Left cardiac atrium (tissue), 4 donors: ENCODE measurements around the gene CSDE1. TPM values are rescaled to one million over a fixed set of nuclear protein-coding genes. Genes with fewer than 3 reads are reported as not detected.
A peak's percentile ranks its signal among the peaks of the same experiment; 100 is the strongest.
"Not testable (repeated sequence)": the region's sequence is repeated elsewhere in the genome, so short reads cannot be mapped to it uniquely, and the experiment has no call there.

ENCODE experiments used
- ATAC-seq, 2 donors: fragments of 200-7000 bp; cut with Tn5 transposase; one replicate each; pipeline ENCODE4 v1.9.1; 2020; ENCODE audit warnings: mild to moderate bottlenecking in 2 of 2, moderate library complexity in 2 of 2
- DNase-seq: peaks from one replicate; pipeline ENCODE4 v3.0.0-alpha.2; 2020
- intact Hi-C, 2 donors: fragments of 100-400 bp; cut with DNase I; formaldehyde crosslinking; loops; one replicate each; pipeline versions ENCODE4 v1.14.1 to v1.15.1; 2022 to 2023
- total RNA-seq, 2 donors: library from RNA; stranded (reverse); fragmentation: NEBNext Ultra II Directional; extraction: Animal tissue kit (Norgen Biotek cat#: 25700); gene quantifications; one replicate each; pipeline ENCODE4 v1.2.1, GENCODE V29; 2021
- donor health status: DM: no; HTN: yes; CAD: no.
- donor health status: DM: no; HTN: yes; CAD: no; lungs with severe emphysema.
- donor health status: DM: yes; HTN: yes; CAD: no.
- donor health status: Dilated cardiomyopathy.

CSDE1 gene
- total RNA-seq, 2 donors from 2014 or later: 622 to 652 TPM

DNA sequence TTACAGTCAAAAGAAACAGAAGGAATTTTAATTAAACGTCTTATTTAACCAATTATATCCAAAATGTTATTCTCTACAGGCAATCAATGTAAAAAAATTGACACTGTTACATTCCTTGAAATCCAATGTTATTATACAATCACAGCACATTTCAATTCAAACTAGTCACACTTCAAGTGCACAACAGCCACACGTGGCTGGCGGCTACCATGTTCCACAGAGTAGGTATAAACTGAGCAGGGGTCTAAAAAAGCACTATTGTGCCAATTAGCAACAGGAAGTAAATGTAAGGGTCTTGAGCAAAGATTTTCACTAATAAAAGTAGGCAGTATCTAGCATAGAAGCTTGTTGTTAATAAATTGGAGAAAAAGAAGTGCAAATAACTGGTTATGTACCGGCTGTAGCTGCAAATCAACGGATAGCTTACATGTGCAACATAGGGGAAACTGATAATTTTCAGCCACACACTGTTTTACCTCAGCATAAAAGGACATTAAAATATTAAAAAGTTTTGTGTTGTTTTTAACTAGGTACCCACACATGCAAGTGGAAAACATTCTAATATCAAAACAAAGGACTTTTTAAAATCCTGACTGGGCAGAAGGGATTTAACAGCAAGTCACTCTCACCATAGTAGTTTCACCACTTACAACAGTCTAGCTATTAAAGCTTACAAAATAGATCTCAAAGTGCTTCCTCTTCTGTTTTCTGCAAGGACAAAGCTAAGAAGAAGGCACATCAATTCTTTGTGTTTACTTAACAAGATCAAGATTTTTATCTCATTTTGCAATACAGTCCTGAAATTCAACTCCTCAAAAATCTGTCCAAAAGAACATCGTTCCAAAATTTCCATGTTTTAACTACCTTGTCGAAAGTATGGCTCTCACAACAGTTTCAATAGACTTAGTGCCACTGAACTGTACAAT lies 2.5 kb downstream of the CSDE1 start:
- DNase-seq (no peak), ATAC-seq (no peak)
- intact Hi-C loops: loop anchor here in 1 of 2 donors (10.0 kb wide), 1 partner anchor 170 kb away; the partner anchor contains the start of gene BCAS2

DNA sequence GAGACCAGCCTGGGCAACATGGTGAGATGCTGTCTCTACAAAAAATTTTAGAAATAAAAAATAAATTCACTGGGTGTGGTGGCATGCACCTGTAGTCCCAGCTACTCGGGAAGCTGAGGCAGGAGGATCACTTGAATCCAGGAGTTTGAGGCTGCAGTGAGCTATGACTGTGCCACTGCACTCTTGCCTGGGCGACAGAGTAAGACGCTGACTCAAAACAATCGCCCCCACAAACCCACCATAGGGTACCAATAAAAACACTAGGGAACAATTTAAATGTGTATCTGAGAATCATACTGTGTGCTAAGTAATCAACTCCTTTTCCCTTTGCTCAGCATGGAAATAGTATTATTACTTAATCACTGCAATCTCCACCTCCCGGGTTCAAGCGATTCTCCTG lies 4.1 kb downstream of the CSDE1 start:
- intact Hi-C loops: loop anchor here in 1 of 2 donors (10.0 kb wide), 1 partner anchor 169 kb away; the partner anchor contains the start of gene BCAS2

DNA sequence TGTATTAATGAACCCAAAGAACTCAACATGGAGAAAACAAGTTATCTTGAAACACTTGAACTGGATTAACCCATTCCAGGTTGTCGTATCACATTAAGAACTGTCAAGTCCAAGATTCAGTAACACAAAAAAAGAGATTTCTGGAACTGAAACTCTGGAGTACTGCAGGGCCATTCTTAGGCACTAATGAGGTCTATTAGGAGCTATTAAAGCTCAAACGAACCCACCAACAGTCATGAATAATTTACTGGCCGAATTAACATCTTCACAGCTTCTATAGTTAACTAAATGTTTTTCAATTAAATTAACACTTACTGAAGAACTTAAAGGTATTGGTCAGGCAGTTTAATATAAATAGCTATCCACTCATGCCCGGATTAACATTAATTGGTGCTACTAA lies 4.6 kb downstream of the CSDE1 start:
- intact Hi-C loops: loop anchor here in 1 of 2 donors (10.0 kb wide), 1 partner anchor 168 kb away; the partner anchor contains the start of gene BCAS2
- DNase-seq (no peak), ATAC-seq (no peak)

More for the DNA sequence above, 4.1 kb downstream of the CSDE1 start:
- DNase-seq, ATAC-seq: not testable (repeated sequence)

DNA sequence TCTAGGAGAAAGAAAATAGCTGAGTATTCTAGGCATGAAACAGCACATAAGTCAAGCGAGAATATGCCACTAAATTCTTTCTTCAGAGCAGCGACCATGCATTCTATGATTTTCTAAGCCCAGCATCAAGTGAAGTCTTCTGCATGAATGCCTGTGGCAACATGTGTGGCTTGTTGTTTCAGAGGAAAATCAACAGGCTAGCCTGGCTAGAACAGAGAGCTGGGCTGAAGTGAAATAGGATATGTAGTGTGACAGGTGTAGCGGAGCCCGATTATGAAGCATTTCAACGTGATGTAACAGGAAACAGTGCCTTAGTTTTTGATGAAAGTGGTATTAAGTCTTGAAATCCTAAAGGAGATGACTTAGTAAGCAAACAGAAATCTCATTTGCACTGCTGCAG lies 7.0 kb downstream of the CSDE1 start:
- ATAC-seq: no peak
- DNase-seq: no peak
- intact Hi-C loops: loop anchor here in 1 of 2 donors (10.0 kb wide), 1 partner anchor 166 kb away; the partner anchor contains the start of gene BCAS2

DNA sequence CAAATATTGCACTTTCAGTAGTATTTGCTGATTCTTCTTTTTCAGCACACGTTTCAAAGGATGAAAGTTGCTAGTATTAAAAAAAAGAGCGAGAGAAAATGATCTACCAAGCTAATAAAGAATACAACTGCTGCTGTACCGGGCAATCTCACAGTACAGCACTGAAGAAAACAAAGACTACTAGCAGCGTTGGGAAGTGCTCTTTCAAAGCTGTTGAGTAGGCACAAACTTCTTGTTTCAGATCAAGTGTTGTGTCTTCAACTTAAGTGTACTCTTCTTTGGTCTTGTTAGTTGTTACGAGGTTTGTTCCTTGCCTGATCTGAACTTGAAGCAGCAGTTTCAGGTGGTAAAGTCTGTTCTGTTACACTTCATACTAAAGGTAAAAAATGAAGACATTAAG lies 7.9 kb downstream of the CSDE1 start:
- DNase-seq: no peak
- no peak for ATAC-seq
- intact Hi-C loops: loop anchor here in 1 of 2 donors (10.0 kb wide), 1 partner anchor 165 kb away; the partner anchor contains the start of gene BCAS2

DNA sequence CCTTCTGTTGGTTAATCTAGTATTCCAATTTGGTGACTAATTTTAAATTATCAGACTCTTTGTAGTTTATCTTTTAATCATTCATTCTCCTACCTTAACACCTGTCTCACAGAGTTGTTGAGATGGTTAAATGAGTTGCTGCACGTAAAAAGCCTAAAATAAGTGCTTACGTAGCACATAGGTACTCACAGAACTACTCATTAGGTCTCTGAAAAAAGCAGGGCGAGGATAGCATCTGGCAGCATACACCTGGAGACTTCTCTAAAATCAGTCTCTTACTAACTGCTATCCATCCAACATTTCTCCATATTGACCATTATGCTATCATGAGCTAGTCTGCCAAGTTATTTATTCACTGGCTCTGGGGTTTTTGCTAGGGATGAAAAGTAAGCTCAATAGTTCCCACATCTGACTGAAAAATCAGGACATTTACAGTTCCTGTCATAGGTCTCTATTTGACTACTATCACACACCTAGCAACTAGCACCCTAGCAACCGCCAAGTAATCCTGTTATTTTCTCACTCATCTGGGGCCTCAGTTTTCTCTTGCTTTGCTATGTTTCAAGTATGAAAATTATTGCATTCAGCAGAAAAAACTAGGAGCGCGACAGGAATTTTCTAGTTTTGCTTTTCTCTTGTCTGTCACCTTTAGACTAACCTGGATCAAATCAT lies 11.2 kb downstream of the CSDE1 start:
- DNase-seq (no peak), ATAC-seq (no peak)
- intact Hi-C loops: no loop called here

DNA sequence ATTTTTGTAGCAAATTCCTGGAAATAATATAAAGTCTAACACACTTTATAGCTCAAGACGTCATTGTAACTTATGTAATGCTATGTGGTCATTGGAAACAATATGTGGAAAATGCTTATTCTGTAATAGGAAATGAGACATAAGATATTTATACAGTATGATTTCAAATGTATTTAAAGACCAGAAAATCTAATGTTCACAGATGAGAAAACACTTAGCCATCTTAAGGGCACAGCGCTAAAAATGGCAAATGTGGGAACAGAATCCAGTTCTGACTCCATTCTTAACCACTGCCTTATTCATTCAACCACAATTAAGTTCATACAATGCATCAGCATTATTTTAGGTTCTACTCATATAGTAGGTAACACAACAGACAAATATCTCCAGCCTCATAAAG lies 12.5 kb downstream of the CSDE1 start:
- intact Hi-C loops: no loop called here
- no peak for DNase-seq
- ATAC-seq: no peak

DNA sequence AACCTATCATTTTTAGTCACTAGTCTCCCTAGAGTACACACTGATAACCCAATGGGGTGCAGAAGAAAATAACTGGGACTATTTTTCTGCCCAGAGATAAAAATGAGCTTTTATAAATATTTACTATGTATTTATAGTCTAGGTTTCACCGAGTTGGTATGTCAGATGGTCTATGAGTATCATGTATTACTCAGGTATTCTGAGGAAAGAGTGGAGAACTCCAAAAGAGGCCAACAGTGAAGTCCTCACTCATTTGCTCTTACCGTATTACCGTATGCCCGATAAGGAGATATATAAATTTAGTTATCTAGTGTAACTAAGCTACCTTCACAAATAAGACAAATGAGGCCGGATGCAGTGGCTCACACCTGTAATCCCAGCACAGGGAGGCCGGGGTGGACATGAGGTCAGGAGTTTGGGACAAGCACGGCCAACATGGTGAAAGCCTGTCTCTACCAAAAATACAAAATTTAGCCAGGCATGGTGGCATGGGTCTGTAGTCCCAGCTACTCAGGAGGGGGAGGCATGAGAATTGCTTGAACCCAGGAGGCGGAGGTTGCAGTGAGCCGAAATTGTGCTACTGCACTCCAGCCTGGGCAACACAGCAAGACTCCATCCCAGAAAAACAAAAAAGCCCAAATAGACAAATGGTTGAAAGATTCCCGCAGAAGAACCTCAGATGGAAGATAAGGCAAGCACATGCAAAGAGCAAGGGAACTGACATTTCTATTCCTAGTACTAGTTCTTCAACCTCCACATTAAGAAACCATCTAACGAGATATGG lies 15.6 kb downstream of the CSDE1 start:
- DNase-seq (no peak), ATAC-seq (no peak)
- intact Hi-C loops: no loop called here

DNA sequence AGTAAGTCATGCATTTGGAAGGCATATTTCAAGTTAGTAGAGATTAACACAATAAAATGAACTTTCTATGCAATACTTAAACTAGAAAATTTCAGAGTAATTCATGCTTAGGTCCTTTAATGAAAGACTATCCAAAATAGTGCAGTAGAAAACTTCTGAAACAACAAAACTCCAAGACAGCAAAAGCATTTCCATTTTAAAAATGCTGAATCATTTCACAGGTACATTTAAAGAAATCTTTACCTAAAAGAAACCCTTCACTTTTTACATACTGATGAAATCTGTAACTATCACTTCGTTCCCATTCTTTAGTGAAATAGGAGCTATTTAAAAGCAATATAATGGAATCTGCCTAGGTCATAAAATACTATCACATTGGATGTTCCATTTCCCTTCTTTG lies 17.5 kb downstream of the CSDE1 start:
- DNase-seq (no peak), ATAC-seq (no peak)
- intact Hi-C loops: no loop called here

DNA sequence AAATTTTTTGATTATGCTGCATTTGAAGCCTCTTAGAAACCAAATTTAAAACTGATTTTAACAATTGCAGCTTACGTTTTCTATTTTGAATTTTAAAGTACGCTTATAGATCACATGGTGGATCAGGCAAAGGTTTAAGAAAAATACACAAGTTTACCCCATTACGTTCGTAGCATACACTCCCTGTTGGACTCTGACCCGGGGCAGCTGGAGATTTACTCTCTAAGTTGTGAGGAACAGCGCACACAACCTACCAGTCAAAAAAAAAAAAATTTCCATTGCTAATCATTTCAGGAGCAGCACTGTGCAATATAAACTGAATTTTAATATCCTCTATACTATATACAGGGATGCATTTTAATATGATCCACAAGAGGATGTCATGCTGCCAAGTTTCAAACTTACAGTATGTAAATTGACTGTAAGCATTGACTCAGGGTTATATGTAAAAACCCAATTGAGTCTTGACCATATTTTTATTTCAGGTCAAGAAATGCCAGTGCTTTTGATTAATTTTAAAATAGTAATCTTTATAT lies 20.4 kb downstream of the CSDE1 start:
- ATAC-seq (no peak), DNase-seq (no peak)
- intact Hi-C loops: no loop called here

DNA sequence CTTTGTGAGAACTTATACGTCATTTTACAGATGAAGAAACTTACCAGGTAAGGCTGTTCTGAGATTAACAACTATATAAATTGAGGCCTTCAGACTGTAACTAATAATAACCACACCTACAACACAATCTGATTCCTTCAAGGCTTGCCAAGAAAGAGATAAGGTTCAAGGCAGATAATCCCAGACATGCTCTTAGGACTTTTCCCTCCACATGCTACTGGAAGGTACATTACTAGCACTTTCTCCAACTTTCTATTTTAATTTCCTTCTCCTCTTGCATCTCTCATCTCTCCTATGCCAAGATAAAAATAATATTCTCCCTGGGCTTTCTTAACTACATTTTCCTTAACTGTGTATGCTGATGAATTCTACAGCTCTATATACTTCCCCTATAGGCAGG lies 22.3 kb downstream of the CSDE1 start:
- ATAC-seq (no peak), DNase-seq (no peak)
- intact Hi-C loops: no loop called here

DNA sequence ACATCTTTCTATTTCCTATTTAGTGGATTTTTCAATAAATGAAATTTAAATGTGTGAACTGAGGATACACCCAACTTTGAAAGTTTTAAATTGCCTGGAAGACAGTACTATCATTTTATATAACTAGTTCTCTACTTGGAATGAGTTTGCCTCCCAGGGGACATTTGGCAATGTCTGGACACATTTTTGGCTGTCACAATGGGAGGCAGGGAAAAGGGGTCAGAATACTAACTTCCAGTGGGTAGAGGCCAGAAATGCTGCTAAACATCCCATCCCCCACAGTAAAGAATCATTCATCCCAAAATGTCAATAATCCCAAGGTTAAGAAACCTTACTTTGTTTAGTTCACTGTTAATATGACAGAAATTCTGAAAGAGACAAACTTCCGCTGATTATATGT lies 28.0 kb downstream of the CSDE1 start:
- intact Hi-C loops: no loop called here
- DNase-seq: no peak
- ATAC-seq: peak in 1 of 2 donors; percentile 57

DNA sequence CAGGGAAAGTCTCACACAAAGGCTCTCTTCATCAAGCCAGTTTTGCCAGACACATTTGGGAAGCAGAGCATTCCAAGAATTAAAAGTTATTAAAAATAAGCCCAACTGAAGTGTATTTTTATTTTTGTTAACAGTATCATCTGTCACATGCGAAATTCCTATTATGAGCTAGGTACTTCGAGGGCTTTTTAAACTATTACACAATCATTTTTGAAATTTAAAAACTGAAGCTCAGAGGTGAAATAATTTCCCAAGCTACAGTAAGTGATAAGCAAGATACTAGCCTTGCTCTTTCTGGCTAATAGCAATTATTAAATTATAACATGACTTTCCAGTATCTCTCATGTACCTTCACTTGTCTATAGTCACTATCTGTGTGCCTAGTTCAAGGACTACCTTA lies 29.2 kb downstream of the CSDE1 start:
- intact Hi-C loops: no loop called here
- no peak for DNase-seq
- ATAC-seq: no peak

DNA sequence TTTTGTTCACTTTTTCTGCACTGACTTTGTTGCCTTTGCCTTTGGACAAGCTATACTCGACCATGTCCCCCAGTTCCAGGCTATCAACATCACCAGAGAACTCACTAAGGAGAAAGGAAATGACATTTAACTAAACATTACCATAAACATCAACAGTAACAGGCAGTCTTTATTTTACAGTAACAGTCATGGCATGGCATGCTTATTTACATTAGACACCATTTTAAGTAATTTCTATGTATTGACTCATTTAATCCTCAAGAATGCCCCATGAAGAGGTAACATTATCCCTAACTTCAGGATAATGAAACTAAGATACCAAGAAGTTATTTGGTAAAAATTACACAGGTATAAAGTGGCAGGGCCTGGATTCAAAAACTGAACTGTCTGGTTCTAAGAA lies 32.6 kb downstream of the CSDE1 start:
- ATAC-seq (no peak), DNase-seq (no peak)
- intact Hi-C loops: no loop called here

DNA sequence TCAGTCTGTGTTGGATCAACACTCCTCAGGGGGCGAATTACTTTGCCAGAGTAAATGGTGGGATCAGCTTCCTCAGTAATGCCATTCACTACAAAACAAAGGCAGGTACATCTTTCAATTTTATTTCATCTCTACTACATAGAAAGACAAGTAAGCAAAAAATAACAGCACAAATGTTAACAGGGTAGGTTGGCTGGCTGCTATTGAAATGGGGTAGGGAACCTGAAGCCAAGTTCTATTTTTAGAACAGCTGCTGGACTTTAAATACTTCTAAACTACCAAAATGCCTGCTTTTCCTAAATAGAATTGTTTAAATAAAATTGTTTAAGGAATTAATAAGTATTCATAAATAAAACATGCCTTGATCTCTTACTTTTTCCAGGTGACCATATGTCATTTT lies 33.9 kb downstream of the CSDE1 start:
- no peak for DNase-seq
- intact Hi-C loops: no loop called here
- no peak for ATAC-seq

DNA sequence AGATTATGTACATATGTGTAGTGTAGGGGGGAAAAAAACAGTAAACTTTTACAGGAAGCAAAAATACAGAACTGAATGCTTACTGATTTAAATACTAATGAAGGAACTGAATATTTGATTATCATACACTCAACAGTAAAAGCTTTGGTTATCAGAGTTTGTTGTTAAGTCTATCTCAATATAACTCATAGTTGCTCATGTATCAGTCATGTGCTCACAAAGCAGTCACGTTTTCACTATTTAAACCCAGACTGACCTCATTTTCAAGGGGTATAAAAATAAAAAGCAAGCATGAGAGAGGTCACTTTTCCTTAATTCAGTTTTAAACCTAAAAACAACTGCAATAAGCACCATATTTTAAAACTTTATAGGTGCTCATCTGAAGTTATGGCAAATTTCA lies 34.3 kb downstream of the CSDE1 start:
- intact Hi-C loops: no loop called here
- no peak for ATAC-seq

DNA sequence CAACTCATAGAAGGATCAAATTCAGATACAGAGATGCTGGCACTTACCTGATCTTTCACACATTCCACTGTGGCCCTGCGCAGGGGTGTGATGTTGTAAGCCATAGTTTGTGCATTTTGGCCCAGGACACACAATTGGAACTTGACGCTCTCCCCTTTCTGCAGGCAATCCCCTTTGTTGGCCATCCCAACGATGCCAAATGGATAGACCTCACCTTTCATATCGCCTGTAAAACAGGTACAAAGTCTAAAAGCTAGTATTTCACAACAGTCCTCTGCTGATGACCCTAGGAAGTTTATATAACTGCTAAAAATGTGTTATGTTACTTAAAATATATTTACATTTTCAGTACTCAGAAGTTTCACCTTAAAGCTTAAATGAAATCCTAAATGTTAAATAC lies 37.3 kb downstream of the CSDE1 start:
- ATAC-seq (no peak), DNase-seq (no peak)
- intact Hi-C loops: no loop called here

More for the DNA sequence above, 34.3 kb downstream of the CSDE1 start:
- DNase-seq: no peak

DNA sequence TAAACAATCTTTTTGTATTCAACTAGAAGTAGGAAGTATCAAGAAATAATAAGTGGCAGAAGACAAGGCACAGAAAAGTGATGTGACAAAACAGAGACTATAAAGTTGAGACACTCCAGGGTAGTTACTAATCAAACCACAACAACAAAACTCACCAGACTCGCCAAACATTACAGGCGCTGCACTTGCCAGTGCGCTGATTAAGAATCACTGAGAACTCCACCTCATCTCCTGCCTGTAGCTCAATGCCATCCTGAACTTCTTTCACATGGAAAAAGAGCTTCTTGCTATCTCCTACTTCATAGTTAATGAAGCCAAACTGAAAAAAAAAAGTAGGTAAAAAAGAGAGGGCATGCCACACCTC lies 38.4 kb downstream of the CSDE1 start:
- ATAC-seq: no peak

More for the DNA sequence above, 38.4 kb downstream of the CSDE1 start:
- DNase-seq: no peak
- intact Hi-C loops: no loop called here
